SU-DHL-6 (cell line): ENCODE measurements around the gene ATP9A.
"Not testable (repeated sequence)": the region's sequence is repeated elsewhere in the genome, so short reads cannot be mapped to it uniquely, and the experiment has no call there.

Experiments used
- EZH2phosphoT487 ChIP-seq: fragments of 200-600 bp; sonication (generic), shearing (Covaris generic); conservative IDR thresholded peaks from 2 replicates; pipeline ENCODE4 v1.6.1; 2018; ENCODE audit warnings: mild to moderate bottlenecking, antibody characterized with exemption, low read length, moderate library complexity, mixed read lengths
- TF ChIP-seq, protein P1 (sequence below): fragments of 200-600 bp; sonication (generic); IDR thresholded peaks from one replicate; pipeline ENCODE4 v1.5.1; 2017; ENCODE audit warnings: antibody characterized with exemption, mild to moderate bottlenecking, low read length, moderate library complexity; ENCODE audit not compliant: insufficient read depth, poor library complexity, severe bottlenecking

DNA sequence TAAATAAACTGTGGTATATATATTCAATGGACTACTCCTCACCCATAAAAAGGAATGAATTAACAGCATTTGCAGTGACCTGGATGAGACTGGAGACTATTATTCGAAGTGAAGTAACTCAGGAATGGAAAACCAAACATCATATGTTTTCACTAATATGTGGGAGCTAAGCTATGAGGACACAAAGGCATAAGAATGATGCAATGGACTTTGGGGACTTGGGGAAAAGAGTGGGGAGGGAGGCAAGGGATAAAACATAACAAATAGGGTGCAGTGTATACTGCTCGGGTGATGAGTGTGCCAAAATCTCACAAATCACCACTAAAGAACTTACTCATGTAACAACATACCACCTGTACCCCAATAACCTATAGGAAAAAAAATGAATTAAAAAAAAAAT lies 45.2 kb downstream of the ATP9A start:
- not testable (repeated sequence) for TF ChIP-seq EZH2phosphoT487
- TF ChIP-seq, protein P1, sequence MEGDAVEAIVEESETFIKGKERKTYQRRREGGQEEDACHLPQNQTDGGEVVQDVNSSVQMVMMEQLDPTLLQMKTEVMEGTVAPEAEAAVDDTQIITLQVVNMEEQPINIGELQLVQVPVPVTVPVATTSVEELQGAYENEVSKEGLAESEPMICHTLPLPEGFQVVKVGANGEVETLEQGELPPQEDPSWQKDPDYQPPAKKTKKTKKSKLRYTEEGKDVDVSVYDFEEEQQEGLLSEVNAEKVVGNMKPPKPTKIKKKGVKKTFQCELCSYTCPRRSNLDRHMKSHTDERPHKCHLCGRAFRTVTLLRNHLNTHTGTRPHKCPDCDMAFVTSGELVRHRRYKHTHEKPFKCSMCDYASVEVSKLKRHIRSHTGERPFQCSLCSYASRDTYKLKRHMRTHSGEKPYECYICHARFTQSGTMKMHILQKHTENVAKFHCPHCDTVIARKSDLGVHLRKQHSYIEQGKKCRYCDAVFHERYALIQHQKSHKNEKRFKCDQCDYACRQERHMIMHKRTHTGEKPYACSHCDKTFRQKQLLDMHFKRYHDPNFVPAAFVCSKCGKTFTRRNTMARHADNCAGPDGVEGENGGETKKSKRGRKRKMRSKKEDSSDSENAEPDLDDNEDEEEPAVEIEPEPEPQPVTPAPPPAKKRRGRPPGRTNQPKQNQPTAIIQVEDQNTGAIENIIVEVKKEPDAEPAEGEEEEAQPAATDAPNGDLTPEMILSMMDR = not testable (repeated sequence)
